NOMO-1 treated with dmso at 0.1 percent for 144 hours (cell line): ENCODE measurements around the gene PHLDB1.

Source experiments
- DNase-seq: peaks from one replicate; lab custom pipeline; 2025; ENCODE audit not compliant: unreplicated experiment; lab: John Stamatoyannopoulos, UW

PHLDB1 gene

GRCh38 chr11:118621784-118622375 is 14.5 kb downstream of the PHLDB1 start:
- no peak for DNase-seq

GRCh38 chr11:118622376-118623268 is 15.2 kb downstream of the PHLDB1 start:
- no peak for DNase-seq

- DNase-seq: no peak
These were observed 15.8 kb downstream of the PHLDB1 start for GRCh38 chr11:118623269-118623655.

GRCh38 chr11:118625036-118625690 is 17.7 kb downstream of the PHLDB1 start:
- DNase-seq: no peak

- no peak for DNase-seq
These were observed 18.6 kb downstream of the PHLDB1 start for GRCh38 chr11:118625976-118626375.

- DNase-seq: no peak
These were observed 20.2 kb downstream of the PHLDB1 start for GRCh38 chr11:118627566-118627965.

- DNase-seq: no peak
These were observed 20.6 kb downstream of the PHLDB1 start for GRCh38 chr11:118628031-118628430.

GRCh38 chr11:118628432-118628831 is 21.0 kb downstream of the PHLDB1 start:
- no peak for DNase-seq

- no peak for DNase-seq
These were observed 21.6 kb downstream of the PHLDB1 start for GRCh38 chr11:118628861-118629549.

- DNase-seq: no peak
These were observed 22.6 kb downstream of the PHLDB1 start for GRCh38 chr11:118629761-118630661.

GRCh38 chr11:118631142-118631909 is 23.9 kb downstream of the PHLDB1 start:
- no peak for DNase-seq

- DNase-seq: no peak
These were observed 25.3 kb downstream of the PHLDB1 start for GRCh38 chr11:118632577-118633318.

- no peak for DNase-seq
These were observed 25.9 kb downstream of the PHLDB1 start for GRCh38 chr11:118633319-118633690.

GRCh38 chr11:118633979-118634378 is 26.6 kb downstream of the PHLDB1 start:
- DNase-seq: no peak

- DNase-seq: no peak
These were observed 27.2 kb downstream of the PHLDB1 start for GRCh38 chr11:118634431-118635236.

GRCh38 chr11:118635237-118635591 is 27.8 kb downstream of the PHLDB1 start:
- no peak for DNase-seq

- no peak for DNase-seq
These were observed 28.2 kb downstream of the PHLDB1 start for GRCh38 chr11:118635642-118636041.

GRCh38 chr11:118636569-118637290 is 29.3 kb downstream of the PHLDB1 start:
- no peak for DNase-seq
